Stimulated activated CD8-positive, alpha-beta memory T cell treated with anti-CD3 and anti-CD28 coated beads, Interleukin-7, amount 100 ng/mL, for 4 hours (primary cell): ENCODE data around the gene LITAFD.
"Not testable (repeated sequence)": the region's sequence is repeated elsewhere in the genome, so short reads cannot be mapped to it uniquely, and the experiment has no call there.

Experiments used
- DNase-seq, 2 donors: peaks; one replicate each; pipeline ENCODE4 v3.0.0-alpha.2; 2020; ENCODE audit warnings: low read depth in 2 of 2

LITAFD gene

GRCh38 chr16:8872967-8873865 is 8.9 kb upstream of the LITAFD start:
- no peak for DNase-seq

GRCh38 chr16:8873866-8874195 is 8.3 kb upstream of the LITAFD start:
- not testable (repeated sequence) for DNase-seq

- DNase-seq = no peak
Measured at GRCh38 chr16:8874388-8874787, 7.8 kb upstream of the LITAFD start.

GRCh38 chr16:8875317-8875716 is 6.8 kb upstream of the LITAFD start:
- DNase-seq = not testable (repeated sequence)

- DNase-seq = no peak
Measured at GRCh38 chr16:8877894-8878522, 4.1 kb upstream of the LITAFD start.

GRCh38 chr16:8878523-8878911 is 3.6 kb upstream of the LITAFD start:
- no peak for DNase-seq

- DNase-seq = no peak
Measured at GRCh38 chr16:8880839-8881510, 1.2 kb upstream of the LITAFD start.

GRCh38 chr16:8882725-8883377 is 700 bp downstream of the LITAFD start:
- DNase-seq = no peak

- DNase-seq = no peak
Measured at GRCh38 chr16:8885674-8886592, 3.8 kb downstream of the LITAFD start.

GRCh38 chr16:8886593-8887430 is 4.7 kb downstream of the LITAFD start:
- DNase-seq = no peak

- DNase-seq = no peak
Measured at GRCh38 chr16:8887431-8887765, 5.2 kb downstream of the LITAFD start.

- no peak for DNase-seq
Measured at GRCh38 chr16:8887952-8888560, 5.9 kb downstream of the LITAFD start.

- no peak for DNase-seq
Measured at GRCh38 chr16:8888951-8889892, 7.1 kb downstream of the LITAFD start.

GRCh38 chr16:8889893-8890548 is 7.9 kb downstream of the LITAFD start:
- DNase-seq = no peak

- no peak for DNase-seq
Measured at GRCh38 chr16:8890549-8890921, 8.4 kb downstream of the LITAFD start.

- DNase-seq = no peak
Measured at GRCh38 chr16:8892101-8892575, 10.0 kb downstream of the LITAFD start.

- DNase-seq = no peak
Measured at GRCh38 chr16:8893426-8893825, 11.3 kb downstream of the LITAFD start.
